Trophoblast cell (in vitro differentiated cells and primary cell): ENCODE measurements around the gene IFI27L2.

Experiments used
- DNase-seq, 2 donors: peaks; one replicate each; pipeline ENCODE4 v3.0.0-alpha.2; 2016
- H2AFZ ChIP-seq: 2 replicates; pipeline ENCODE4 v1.6.1; 2013; ENCODE audit warnings: low read length, moderate library complexity, mild to moderate bottlenecking; ENCODE audit not compliant: insufficient read depth, poor library complexity
- H2AK5ac ChIP-seq: 2 replicates; pipeline ENCODE4 v1.6.1; 2013; ENCODE audit warnings: mild to moderate bottlenecking, low read length
- H2BK120ac ChIP-seq: 2 replicates; pipeline ENCODE4 v1.6.1; 2013; ENCODE audit warnings: low read length, mild to moderate bottlenecking, moderate library complexity; ENCODE audit not compliant: insufficient read depth, poor library complexity
- H2BK12ac ChIP-seq: 2 replicates; pipeline ENCODE4 v1.6.1; 2013; ENCODE audit warnings: mild to moderate bottlenecking, low read length, moderate library complexity
- H2BK5ac ChIP-seq: 2 replicates; pipeline ENCODE4 v1.6.1; 2013; ENCODE audit warnings: low read length, low read depth, moderate library complexity, mild to moderate bottlenecking; ENCODE audit not compliant: poor library complexity
- H3K14ac ChIP-seq: 2 replicates; pipeline ENCODE4 v1.6.1; 2013; ENCODE audit warnings: mild to moderate bottlenecking, low read length
- H3K18ac ChIP-seq: 2 replicates; pipeline ENCODE4 v1.6.1; 2013; ENCODE audit warnings: mild to moderate bottlenecking, low read length
- H3K23ac ChIP-seq: 2 replicates; pipeline ENCODE4 v1.6.1; 2013; ENCODE audit warnings: low read length
- H3K27ac ChIP-seq: 2 replicates; pipeline ENCODE4 v1.5.1; 2013; ENCODE audit warnings: low read depth, mild to moderate bottlenecking, inconsistent platforms, low read length, moderate library complexity
- H3K27me3 ChIP-seq: 2 replicates; pipeline ENCODE4 v1.6.1; 2013; ENCODE audit warnings: inconsistent platforms, mild to moderate bottlenecking, low read length, moderate library complexity; ENCODE audit not compliant: insufficient read depth
- H3K36me3 ChIP-seq, 2 experiments: 1 replicate in 1 of 2; 2 replicates in 1 of 2; pipeline ENCODE4 v1.6.1; 2013; ENCODE audit warnings: low read length in 2 of 2, mild to moderate bottlenecking in 2 of 2, moderate library complexity in 1 of 2; ENCODE audit not compliant: insufficient read depth in 2 of 2, control insufficient read depth in 1 of 2
- H3K4ac ChIP-seq: 2 replicates; pipeline ENCODE4 v1.6.1; 2013; ENCODE audit warnings: low read depth, mild to moderate bottlenecking, low read length, moderate library complexity
- H3K4me1 ChIP-seq, 2 experiments: 1 replicate in 1 of 2; 2 replicates in 1 of 2; pipeline ENCODE4 v1.6.1; 2013; ENCODE audit warnings: low read length in 2 of 2, mild to moderate bottlenecking in 2 of 2, moderate library complexity in 1 of 2; ENCODE audit not compliant: insufficient read depth in 2 of 2, control insufficient read depth in 1 of 2
- H3K4me2 ChIP-seq: 2 replicates; pipeline ENCODE4 v1.6.1; 2013; ENCODE audit warnings: inconsistent platforms, mild to moderate bottlenecking, low read length, moderate library complexity
- H3K4me3 ChIP-seq: 2 replicates; pipeline ENCODE4 v1.5.1; 2013; ENCODE audit warnings: mild to moderate bottlenecking, low read depth, low read length, inconsistent platforms
- H3K79me1 ChIP-seq: one replicate; pipeline ENCODE4 v1.6.1; 2013; ENCODE audit warnings: low read length
- H3K79me2 ChIP-seq: 2 replicates; pipeline ENCODE4 v1.6.1; 2013; ENCODE audit warnings: low read length, mild to moderate bottlenecking; ENCODE audit not compliant: control insufficient read depth, insufficient read depth, poor library complexity
- H3K9ac ChIP-seq: 2 replicates; pipeline ENCODE4 v1.6.1; 2013; ENCODE audit warnings: mild to moderate bottlenecking, low read length
- H3K9me3 ChIP-seq: 2 replicates; pipeline ENCODE4 v1.6.1; 2013; ENCODE audit warnings: low read depth, mild to moderate bottlenecking, control low read depth, inconsistent platforms, low read length; ENCODE audit not compliant: insufficient read depth
- H4K12ac ChIP-seq: 2 replicates; pipeline ENCODE4 v1.6.1; 2013; ENCODE audit warnings: low read depth, mild to moderate bottlenecking, low read length, moderate library complexity
- H4K8ac ChIP-seq: 2 replicates; pipeline ENCODE4 v1.6.1; 2013; ENCODE audit warnings: low read depth, mild to moderate bottlenecking, low read length, moderate library complexity
- H4K91ac ChIP-seq: one replicate; pipeline ENCODE4 v1.6.1; 2013; ENCODE audit warnings: low read depth, mild to moderate bottlenecking, low read length, moderate library complexity
- WGBS: extraction: QIAGEN DNeasy Blood & Tissue Kit; methylation state at CpG from one replicate; pipeline ENCODE4 v1.1.7; 2013; ENCODE audit warnings: missing lambda C conversion rate; ENCODE audit not compliant: insufficient read length, insufficient coverage; ENCODE audit errors: extremely low coverage; 5-methylcytosine and 5-hydroxymethylcytosine counted together

The IFI27L2 gene

DNA sequence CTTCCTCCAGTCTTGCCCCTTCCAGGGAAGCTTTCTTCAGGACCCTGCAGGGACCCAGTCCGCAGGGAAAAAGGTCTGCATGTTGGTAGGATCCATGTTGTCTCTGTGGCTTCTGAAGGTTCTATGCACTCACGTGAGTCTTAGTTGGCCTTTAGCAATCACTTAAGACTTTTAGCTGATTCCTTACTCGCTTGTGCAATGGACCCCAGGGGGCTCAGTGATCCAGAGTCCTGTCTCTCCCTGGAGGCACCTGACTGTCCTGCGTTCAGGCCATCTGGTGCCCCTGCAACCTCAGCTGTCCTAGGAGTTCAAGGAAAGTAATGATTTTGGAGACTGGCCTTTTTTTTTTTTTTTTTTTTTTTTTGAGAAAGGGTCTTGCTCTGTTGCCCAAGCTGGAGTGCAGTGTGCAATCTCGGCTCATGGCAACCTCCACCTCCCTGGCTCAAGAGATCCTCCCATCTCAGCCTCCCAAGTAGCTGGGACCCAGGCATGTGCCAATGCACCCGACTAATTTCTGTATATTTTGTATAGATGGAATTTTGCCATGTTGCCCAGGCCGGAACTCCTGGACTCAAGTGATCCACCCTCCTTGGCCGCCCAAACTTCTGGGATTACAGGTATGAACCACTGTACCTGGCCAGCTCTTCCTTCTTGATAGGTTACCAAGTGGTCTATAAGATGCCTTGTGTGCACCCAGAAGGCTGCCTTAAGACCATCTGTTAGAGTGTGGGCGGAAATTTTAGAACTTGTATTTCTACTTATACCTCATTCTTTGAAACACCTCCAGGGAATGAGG, 4.6 kb downstream of the IFI27L2 start:
- no peaks in the 10 kb centered on the region for H3K79me2 ChIP-seq

DNA sequence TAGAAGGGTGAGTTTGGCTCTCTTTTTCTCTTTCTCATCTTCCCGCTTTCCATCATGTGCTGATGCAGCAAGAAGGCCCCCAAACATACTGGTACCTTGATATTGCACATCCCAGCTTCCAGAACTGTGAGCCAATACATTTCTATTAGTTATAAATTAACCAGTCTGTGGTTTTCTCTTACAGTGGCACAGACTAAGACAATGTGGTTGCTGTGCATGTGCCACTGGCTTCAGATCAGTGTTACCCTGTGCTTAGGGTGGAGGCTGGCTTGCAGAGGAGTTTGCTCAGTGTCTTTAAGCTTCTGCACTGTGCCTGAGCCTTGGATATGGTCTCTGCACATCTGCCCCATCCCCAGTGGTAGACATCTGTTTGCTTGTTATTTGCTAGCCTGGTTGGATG, 5.5 kb downstream of the IFI27L2 start:
- no peak overlapping the region for H2BK120ac ChIP-seq
- no CpG with 5 or more reads among the region's 1 CpG for WGBS
- no peak overlapping the region for H3K4me3 ChIP-seq
- DNase-seq, result no peak
- H3K23ac ChIP-seq, result no peak overlapping the region
- H4K91ac ChIP-seq, result no peak overlapping the region
- H3K79me1 ChIP-seq, result no peaks in the 10 kb centered on the region
- H3K4me2 ChIP-seq, result no peak overlapping the region
- no peak overlapping the region for H3K4ac ChIP-seq
- no peak overlapping the region for H3K27ac ChIP-seq
- H3K14ac ChIP-seq, result no peak overlapping the region
- no peak overlapping the region for H3K9ac ChIP-seq
- H2AK5ac ChIP-seq, result no peak overlapping the region
- H4K12ac ChIP-seq, result no peak overlapping the region
- no peaks in the 10 kb centered on the region for H3K79me2 ChIP-seq
- peaks cover 3% of the 10 kb centered on the region for H3K9me3 ChIP-seq
- no peak overlapping the region for H4K8ac ChIP-seq
- no peaks in the 10 kb centered on the region for H3K27me3 ChIP-seq
- H3K36me3 ChIP-seq, result no peaks in the 10 kb centered on the region
- no peak overlapping the region for H2BK5ac ChIP-seq
- no peak overlapping the region for H2BK12ac ChIP-seq
- no peaks in the 10 kb centered on the region for H3K4me1 ChIP-seq
- H2AFZ ChIP-seq, result no peak overlapping the region
- no peak overlapping the region for H3K18ac ChIP-seq

More for the DNA sequence above, 4.6 kb downstream of the IFI27L2 start:
- WGBS, result no CpG with 5 or more reads among the region's 9 CpGs
- H3K27me3 ChIP-seq, result no peaks in the 10 kb centered on the region
- DNase-seq, result no peak
- H3K18ac ChIP-seq, result no peak overlapping the region
- H3K4me2 ChIP-seq, result no peak overlapping the region
- no peak overlapping the region for H4K91ac ChIP-seq
- H3K23ac ChIP-seq, result no peak overlapping the region
- H3K9ac ChIP-seq, result no peak overlapping the region
- no peak overlapping the region for H2AK5ac ChIP-seq
- H4K12ac ChIP-seq, result no peak overlapping the region
- H2BK120ac ChIP-seq, result no peak overlapping the region
- H3K14ac ChIP-seq, result no peak overlapping the region
- H3K4me1 ChIP-seq, result no peaks in the 10 kb centered on the region
- H4K8ac ChIP-seq, result no peak overlapping the region
- H3K36me3 ChIP-seq, result no peaks in the 10 kb centered on the region
- H3K4ac ChIP-seq, result no peak overlapping the region
- H2BK5ac ChIP-seq, result no peak overlapping the region
- H2AFZ ChIP-seq, result no peak overlapping the region
- no peak overlapping the region for H3K27ac ChIP-seq
- H3K9me3 ChIP-seq, result peaks cover 3% of the 10 kb centered on the region
- no peaks in the 10 kb centered on the region for H3K79me1 ChIP-seq
- no peak overlapping the region for H3K4me3 ChIP-seq
- H2BK12ac ChIP-seq, result no peak overlapping the region

DNA sequence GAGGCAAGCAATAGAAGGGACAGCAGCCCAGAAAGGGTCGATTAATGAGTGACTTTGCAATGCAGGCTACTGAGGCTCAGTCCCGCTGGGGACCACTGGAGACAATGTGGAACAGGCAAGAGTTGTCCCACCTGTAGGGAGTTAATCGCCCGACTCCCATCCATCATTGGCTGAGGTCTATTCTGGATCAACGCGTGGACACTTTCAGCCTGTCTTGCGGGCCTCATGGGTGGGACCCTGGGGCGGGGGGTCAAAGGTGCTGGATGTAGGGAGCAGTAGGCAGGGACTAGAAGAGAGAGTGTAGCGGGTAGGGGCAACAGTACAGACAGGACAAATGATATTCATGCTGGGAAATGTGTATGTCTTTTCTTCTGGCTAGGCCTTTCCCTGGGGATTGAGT, 6.1 kb downstream of the IFI27L2 start:
- Histone ChIP-seq H4K12ac (no peak overlapping the region), H3K27ac (no peak overlapping the region), H2AFZ (no peak overlapping the region), H3K4me2 (no peak overlapping the region), H3K79me2 (no peaks in the 10 kb centered on the region), H3K18ac (no peak overlapping the region), H4K8ac (no peak overlapping the region), H2BK5ac (no peak overlapping the region), H2BK120ac (no peak overlapping the region), H2BK12ac (no peak overlapping the region), H2AK5ac (no peak overlapping the region), H3K23ac (no peak overlapping the region), H3K14ac (no peak overlapping the region), H3K9me3 (peaks cover 3% of the 10 kb centered on the region), H3K4me3 (no peak overlapping the region), H3K9ac (no peak overlapping the region), H3K4me1 (no peaks in the 10 kb centered on the region), H4K91ac (no peak overlapping the region), H3K27me3 (no peaks in the 10 kb centered on the region), H3K36me3 (no peaks in the 10 kb centered on the region), H3K79me1 (no peaks in the 10 kb centered on the region), H3K4ac (no peak overlapping the region)
- WGBS, result no CpG with 5 or more reads among the region's 9 CpGs
- DNase-seq, result no peak

DNA sequence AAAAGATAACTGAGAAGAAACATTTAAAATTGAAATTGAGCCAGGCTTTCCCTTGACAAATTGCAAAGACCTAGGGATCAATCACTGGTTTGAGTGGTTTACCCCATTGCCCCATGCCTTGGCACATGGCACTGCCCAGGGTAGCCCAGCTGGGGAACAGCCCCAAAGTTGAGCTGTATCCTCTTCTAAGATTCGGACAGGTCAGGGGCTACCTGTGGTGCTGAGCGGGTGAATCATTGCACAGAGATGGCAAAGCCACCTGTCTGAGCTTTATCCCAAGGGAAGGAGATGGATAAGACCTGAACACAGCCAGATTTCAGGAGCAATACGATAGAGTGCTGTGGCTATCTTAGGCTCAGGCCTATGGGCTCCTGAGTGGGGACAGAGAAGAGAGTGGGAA, 7.0 kb downstream of the IFI27L2 start:
- no CpG with 5 or more reads among the region's 3 CpGs for WGBS
- H2BK5ac ChIP-seq, result no peak overlapping the region
- no peak overlapping the region for H3K4me2 ChIP-seq
- H3K36me3 ChIP-seq, result no peaks in the 10 kb centered on the region
- no peak overlapping the region for H2AFZ ChIP-seq
- no peak overlapping the region for H3K27ac ChIP-seq
- peaks cover 3% of the 10 kb centered on the region for H3K9me3 ChIP-seq
- H3K4ac ChIP-seq, result no peak overlapping the region
- H2BK120ac ChIP-seq, result no peak overlapping the region
- H3K18ac ChIP-seq, result no peak overlapping the region
- H4K91ac ChIP-seq, result no peak overlapping the region
- H3K4me3 ChIP-seq, result no peak overlapping the region
- H3K27me3 ChIP-seq, result no peaks in the 10 kb centered on the region
- H2AK5ac ChIP-seq, result no peak overlapping the region
- no peaks in the 10 kb centered on the region for H3K4me1 ChIP-seq
- DNase-seq, result no peak
- no peak overlapping the region for H3K14ac ChIP-seq
- no peak overlapping the region for H4K12ac ChIP-seq
- no peak overlapping the region for H3K9ac ChIP-seq
- no peaks in the 10 kb centered on the region for H3K79me1 ChIP-seq
- no peak overlapping the region for H3K23ac ChIP-seq
- H4K8ac ChIP-seq, result no peak overlapping the region
- H2BK12ac ChIP-seq, result no peak overlapping the region
- no peaks in the 10 kb centered on the region for H3K79me2 ChIP-seq
